ENCODE data around the gene MFRP. TPM values are rescaled to one million over a fixed set of nuclear protein-coding genes. Genes with fewer than 3 reads are reported as not detected.

The MFRP gene
- total and polyA plus RNA-seq, 9 of the 15 experiments (the other 6 are each of a cell fraction or from before 2014, with no cell fraction given) = not detected

DNA sequence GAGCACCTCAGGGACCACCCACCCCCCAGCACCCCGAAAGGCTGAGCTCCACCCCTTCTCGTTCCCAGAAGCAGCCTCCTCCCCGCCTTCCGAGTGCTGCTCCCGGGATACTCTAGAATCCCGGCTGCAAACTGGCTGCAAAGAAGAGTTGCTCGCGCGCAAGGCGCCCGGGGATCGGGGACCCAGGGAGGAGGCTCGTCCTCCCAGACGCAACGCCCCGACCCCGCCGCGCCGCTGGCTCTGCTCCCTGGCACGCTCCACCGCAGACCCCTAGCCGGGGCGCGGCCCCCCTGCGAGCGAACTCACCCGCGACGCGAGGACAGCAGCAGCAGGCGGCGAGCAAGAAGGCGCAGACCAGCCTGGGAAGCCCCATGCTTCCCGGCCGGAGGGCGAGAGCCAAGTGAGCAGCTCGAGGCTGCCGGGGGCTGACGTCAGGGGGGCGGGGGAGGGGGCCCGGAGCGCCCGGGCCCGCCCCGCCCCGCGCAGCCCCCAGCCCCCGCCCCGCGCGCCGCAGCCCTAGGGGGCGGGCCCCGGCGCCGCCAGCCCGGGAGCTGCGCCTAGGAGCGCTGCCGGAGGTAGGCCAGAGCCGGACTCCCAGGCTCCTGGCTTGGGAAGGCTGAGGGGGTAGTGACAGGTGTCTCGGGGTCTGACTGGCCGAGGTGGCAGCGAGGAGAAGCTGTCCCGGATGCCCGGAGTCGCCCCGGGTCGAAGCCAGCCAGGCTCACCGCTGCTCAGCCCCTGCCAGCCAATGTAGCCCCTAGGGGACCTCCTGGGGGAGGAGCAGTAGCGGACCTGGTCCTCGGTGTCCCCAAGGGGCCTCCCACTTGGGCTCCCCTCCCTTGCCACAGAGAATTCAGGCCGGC, 29.5 kb downstream of the MFRP start, which contains the start of gene MCAM (continued):
- TF ChIP-seq RBBP5 (IDR thresholded peaks at IDR 0.05; ENCODE audit: borderline replicate concordance, insufficient read depth, low read length, poor library complexity, severe bottlenecking) (peak; percentile 48), NR3C1 (CRISPR knock-in tag; IDR thresholded peaks at IDR 0.05) (0 out of 2 replicates have a peak, but pooled peaks have one; percentile 32), ZNF12 (CRISPR knock-in tag; IDR thresholded peaks at IDR 0.05) (no peak), ZBTB7A (IDR thresholded peaks at IDR 0.05; ENCODE audit: borderline replicate concordance, control insufficient read depth, low read depth, low read length) (no peak; the same call in 1 of the 2 replicates), CBFB (CRISPR knock-in tag; IDR thresholded peaks at IDR 0.05) (no peak), BDP1 (IDR thresholded peaks at IDR 0.05; ENCODE audit: insufficient read depth, insufficient read length) (no peak), THRAP3 (IDR thresholded peaks at IDR 0.05; ENCODE audit: borderline replicate concordance) (no peak), PCBP1 (IDR thresholded peaks at IDR 0.05; ENCODE audit: low read depth, low read length, poor library complexity, severe bottlenecking) (no peak), KDM5B (IDR thresholded peaks at IDR 0.05; ENCODE audit: insufficient replicate concordance, low read depth, low read length) (peak; percentile 83), SPI1 (IDR thresholded peaks at IDR 0.05; ENCODE audit: borderline replicate concordance, low read depth, low read length) (no peak), FOXA3 (CRISPR knock-in tag; conservative IDR thresholded peaks at IDR 0.05 in 1 of 2, IDR thresholded peaks at IDR 0.05 in 1 of 2) (no peak), FOXM1 (IDR thresholded peaks at IDR 0.05; ENCODE audit: low read depth) (no peak), FOXM1 (CRISPR knock-in tag; IDR thresholded peaks at IDR 0.05; ENCODE audit: low read depth) (peak; percentile 39; the same call in 1 of the 2 replicates), HDAC8 (tag; IDR thresholded peaks at IDR 0.05) (no peak)
- TF ChIP-seq, protein P1, sequence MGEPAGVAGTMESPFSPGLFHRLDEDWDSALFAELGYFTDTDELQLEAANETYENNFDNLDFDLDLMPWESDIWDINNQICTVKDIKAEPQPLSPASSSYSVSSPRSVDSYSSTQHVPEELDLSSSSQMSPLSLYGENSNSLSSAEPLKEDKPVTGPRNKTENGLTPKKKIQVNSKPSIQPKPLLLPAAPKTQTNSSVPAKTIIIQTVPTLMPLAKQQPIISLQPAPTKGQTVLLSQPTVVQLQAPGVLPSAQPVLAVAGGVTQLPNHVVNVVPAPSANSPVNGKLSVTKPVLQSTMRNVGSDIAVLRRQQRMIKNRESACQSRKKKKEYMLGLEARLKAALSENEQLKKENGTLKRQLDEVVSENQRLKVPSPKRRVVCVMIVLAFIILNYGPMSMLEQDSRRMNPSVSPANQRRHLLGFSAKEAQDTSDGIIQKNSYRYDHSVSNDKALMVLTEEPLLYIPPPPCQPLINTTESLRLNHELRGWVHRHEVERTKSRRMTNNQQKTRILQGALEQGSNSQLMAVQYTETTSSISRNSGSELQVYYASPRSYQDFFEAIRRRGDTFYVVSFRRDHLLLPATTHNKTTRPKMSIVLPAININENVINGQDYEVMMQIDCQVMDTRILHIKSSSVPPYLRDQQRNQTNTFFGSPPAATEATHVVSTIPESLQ (CRISPR knock-in tag; IDR thresholded peaks at IDR 0.05) = peak; percentile 68; the same call in 1 of the 2 replicates
- TF ChIP-seq, protein P2, sequence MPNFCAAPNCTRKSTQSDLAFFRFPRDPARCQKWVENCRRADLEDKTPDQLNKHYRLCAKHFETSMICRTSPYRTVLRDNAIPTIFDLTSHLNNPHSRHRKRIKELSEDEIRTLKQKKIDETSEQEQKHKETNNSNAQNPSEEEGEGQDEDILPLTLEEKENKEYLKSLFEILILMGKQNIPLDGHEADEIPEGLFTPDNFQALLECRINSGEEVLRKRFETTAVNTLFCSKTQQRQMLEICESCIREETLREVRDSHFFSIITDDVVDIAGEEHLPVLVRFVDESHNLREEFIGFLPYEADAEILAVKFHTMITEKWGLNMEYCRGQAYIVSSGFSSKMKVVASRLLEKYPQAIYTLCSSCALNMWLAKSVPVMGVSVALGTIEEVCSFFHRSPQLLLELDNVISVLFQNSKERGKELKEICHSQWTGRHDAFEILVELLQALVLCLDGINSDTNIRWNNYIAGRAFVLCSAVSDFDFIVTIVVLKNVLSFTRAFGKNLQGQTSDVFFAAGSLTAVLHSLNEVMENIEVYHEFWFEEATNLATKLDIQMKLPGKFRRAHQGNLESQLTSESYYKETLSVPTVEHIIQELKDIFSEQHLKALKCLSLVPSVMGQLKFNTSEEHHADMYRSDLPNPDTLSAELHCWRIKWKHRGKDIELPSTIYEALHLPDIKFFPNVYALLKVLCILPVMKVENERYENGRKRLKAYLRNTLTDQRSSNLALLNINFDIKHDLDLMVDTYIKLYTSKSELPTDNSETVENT (CRISPR knock-in tag; IDR thresholded peaks at IDR 0.05) = no peak
- TF ChIP-seq, protein P3, sequence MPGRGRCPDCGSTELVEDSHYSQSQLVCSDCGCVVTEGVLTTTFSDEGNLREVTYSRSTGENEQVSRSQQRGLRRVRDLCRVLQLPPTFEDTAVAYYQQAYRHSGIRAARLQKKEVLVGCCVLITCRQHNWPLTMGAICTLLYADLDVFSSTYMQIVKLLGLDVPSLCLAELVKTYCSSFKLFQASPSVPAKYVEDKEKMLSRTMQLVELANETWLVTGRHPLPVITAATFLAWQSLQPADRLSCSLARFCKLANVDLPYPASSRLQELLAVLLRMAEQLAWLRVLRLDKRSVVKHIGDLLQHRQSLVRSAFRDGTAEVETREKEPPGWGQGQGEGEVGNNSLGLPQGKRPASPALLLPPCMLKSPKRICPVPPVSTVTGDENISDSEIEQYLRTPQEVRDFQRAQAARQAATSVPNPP (IDR thresholded peaks at IDR 0.05; ENCODE audit: borderline replicate concordance, insufficient read depth, insufficient read length) = no peak
- TF ChIP-seq, protein P4, sequence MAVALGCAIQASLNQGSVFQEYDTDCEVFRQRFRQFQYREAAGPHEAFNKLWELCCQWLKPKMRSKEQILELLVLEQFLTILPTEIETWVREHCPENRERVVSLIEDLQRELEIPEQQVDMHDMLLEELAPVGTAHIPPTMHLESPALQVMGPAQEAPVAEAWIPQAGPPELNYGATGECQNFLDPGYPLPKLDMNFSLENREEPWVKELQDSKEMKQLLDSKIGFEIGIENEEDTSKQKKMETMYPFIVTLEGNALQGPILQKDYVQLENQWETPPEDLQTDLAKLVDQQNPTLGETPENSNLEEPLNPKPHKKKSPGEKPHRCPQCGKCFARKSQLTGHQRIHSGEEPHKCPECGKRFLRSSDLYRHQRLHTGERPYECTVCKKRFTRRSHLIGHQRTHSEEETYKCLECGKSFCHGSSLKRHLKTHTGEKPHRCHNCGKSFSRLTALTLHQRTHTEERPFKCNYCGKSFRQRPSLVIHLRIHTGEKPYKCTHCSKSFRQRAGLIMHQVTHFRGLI (CRISPR knock-in tag; IDR thresholded peaks at IDR 0.05) = no peak

All from K562 (cell line).